Measurements from ENCODE around the gene C6orf136. TPM values are rescaled to one million over a fixed set of nuclear protein-coding genes. Genes with fewer than 3 reads are reported as not detected.

Gene C6orf136
- total and polyA plus RNA-seq, 9 of the 15 experiments (the other 6 are each of a cell fraction or from before 2014, with no cell fraction given) = 14.1 to 63.1 (median 18.4) TPM

GRCh38 chr6:30647242-30648116 lies 546 bp downstream of the C6orf136 start (continued):
- TF ChIP-seq, protein P1, sequence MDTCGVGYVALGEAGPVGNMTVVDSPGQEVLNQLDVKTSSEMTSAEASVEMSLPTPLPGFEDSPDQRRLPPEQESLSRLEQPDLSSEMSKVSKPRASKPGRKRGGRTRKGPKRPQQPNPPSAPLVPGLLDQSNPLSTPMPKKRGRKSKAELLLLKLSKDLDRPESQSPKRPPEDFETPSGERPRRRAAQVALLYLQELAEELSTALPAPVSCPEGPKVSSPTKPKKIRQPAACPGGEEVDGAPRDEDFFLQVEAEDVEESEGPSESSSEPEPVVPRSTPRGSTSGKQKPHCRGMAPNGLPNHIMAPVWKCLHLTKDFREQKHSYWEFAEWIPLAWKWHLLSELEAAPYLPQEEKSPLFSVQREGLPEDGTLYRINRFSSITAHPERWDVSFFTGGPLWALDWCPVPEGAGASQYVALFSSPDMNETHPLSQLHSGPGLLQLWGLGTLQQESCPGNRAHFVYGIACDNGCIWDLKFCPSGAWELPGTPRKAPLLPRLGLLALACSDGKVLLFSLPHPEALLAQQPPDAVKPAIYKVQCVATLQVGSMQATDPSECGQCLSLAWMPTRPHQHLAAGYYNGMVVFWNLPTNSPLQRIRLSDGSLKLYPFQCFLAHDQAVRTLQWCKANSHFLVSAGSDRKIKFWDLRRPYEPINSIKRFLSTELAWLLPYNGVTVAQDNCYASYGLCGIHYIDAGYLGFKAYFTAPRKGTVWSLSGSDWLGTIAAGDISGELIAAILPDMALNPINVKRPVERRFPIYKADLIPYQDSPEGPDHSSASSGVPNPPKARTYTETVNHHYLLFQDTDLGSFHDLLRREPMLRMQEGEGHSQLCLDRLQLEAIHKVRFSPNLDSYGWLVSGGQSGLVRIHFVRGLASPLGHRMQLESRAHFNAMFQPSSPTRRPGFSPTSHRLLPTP (IDR thresholded peaks at IDR 0.05; ENCODE audit: borderline replicate concordance, extremely low read depth, insufficient read length) = no peak
- TF ChIP-seq, protein P2, sequence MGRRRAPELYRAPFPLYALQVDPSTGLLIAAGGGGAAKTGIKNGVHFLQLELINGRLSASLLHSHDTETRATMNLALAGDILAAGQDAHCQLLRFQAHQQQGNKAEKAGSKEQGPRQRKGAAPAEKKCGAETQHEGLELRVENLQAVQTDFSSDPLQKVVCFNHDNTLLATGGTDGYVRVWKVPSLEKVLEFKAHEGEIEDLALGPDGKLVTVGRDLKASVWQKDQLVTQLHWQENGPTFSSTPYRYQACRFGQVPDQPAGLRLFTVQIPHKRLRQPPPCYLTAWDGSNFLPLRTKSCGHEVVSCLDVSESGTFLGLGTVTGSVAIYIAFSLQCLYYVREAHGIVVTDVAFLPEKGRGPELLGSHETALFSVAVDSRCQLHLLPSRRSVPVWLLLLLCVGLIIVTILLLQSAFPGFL (CRISPR knock-in tag; IDR thresholded peaks at IDR 0.05) = 0 out of 2 replicates have a peak, but pooled peaks have one; percentile 32
- TF ChIP-seq NR3C1 (CRISPR knock-in tag; IDR thresholded peaks at IDR 0.05) = no peak
- peak; percentile 73; the same call in 1 of the 2 replicates for TF ChIP-seq HOMEZ (CRISPR knock-in tag; IDR thresholded peaks at IDR 0.05)
- no peak for TF ChIP-seq TBL1XR1 (IDR thresholded peaks at IDR 0.05; ENCODE audit: low read length in 2 of 2)
- no peak for TF ChIP-seq ZBTB12 (CRISPR knock-in tag; IDR thresholded peaks at IDR 0.05)
- TF ChIP-seq ZNF518B (CRISPR knock-in tag; IDR thresholded peaks at IDR 0.05) = no peak
- TF ChIP-seq TRIM25 (IDR thresholded peaks at IDR 0.05; ENCODE audit: borderline replicate concordance) = no peak

All from K562 (cell line).